ENCODE results near the gene MSANTD1. TPM values are rescaled to one million over a fixed set of nuclear protein-coding genes. Genes with fewer than 3 reads are reported as not detected.

Gene MSANTD1
- total and polyA plus RNA-seq, 2 of the 8 experiments (the other 6 are each of a cell fraction or from before 2014, with no cell fraction given): 0.23 to 0.45 TPM

- Histone ChIP-seq H3K18ac (ENCODE audit: extremely low read depth, low read length) (no peak overlapping the region), H2BK12ac (ENCODE audit: low read depth, low read length) (no peak overlapping the region), H3K79me2 (ENCODE audit: control insufficient read depth in 1 of 2, insufficient read depth in 2 of 2, low read length in 2 of 2) (no peaks in the 10 kb centered on the region), H2AK5ac (ENCODE audit: low read depth, low read length) (no peak overlapping the region), H3K9ac (replicated peaks in 1 of 4; ENCODE audit: extremely low read depth in 1 of 4, low read depth in 3 of 4, low read length in 3 of 4) (no peak overlapping the region), H3K14ac (ENCODE audit: insufficient read length) (no peak overlapping the region), H4K5ac (ENCODE audit: insufficient read length, low read depth, low read length) (no peak overlapping the region), H4K20me1 (replicated peaks in 1 of 2; ENCODE audit: control insufficient read depth in 1 of 2, insufficient read depth in 2 of 2, low read length in 2 of 2) (peaks cover 0 to 2% of the 10 kb centered on the region in 2 experiments), H3K79me1 (ENCODE audit: low read depth, low read length) (no peaks in the 10 kb centered on the region), H3K4me1 (replicated peaks in 1 of 4; ENCODE audit: control insufficient read depth in 3 of 4, insufficient read depth in 4 of 4, low read length in 3 of 4) (no peaks in the 10 kb centered on the region), H2BK20ac (ENCODE audit: low read length) (no peak overlapping the region), H3K23ac (ENCODE audit: insufficient read length) (no peak overlapping the region), H3K4me3 (ENCODE audit: extremely low read depth in 1 of 4, insufficient read depth in 2 of 4, low read depth in 3 of 4, low read length in 4 of 4) (no peak overlapping the region), H3K23me2 (ENCODE audit: low read depth, low read length) (no peaks in the 10 kb centered on the region), H4K8ac (ENCODE audit: extremely low read depth, insufficient read depth, low read length) (no peak overlapping the region), H2BK120ac (replicated peaks; ENCODE audit: low read depth, low read length) (no peak overlapping the region), H3K27me3 (replicated peaks in 1 of 4; ENCODE audit: control insufficient read depth in 3 of 4, extremely low read depth in 1 of 4, insufficient read depth in 3 of 4, low read length in 3 of 4) (no peaks in the 10 kb centered on the region), H2BK15ac (ENCODE audit: low read length) (no peak overlapping the region), H3K27ac (ENCODE audit: low read depth, low read length) (no peak overlapping the region), H2AFZ (ENCODE audit: low read length) (no peak overlapping the region), H3K9me3 (ENCODE audit: insufficient read depth in 2 of 2, low read depth in 1 of 2, low read length in 1 of 2) (no peaks in the 10 kb centered on the region), H2BK5ac (ENCODE audit: low read depth, low read length) (no peak overlapping the region), H3K36me3 (ENCODE audit: control insufficient read depth in 2 of 4, insufficient read depth in 4 of 4, low read length in 3 of 4) (peaks cover 30 to 68% (median 54%) of the 10 kb centered on the region in 4 experiments), H4K91ac (replicated peaks; ENCODE audit: insufficient read length, low read length) (no peak overlapping the region), H3K56ac (replicated peaks; ENCODE audit: insufficient read length, low read depth, low read length) (no peak overlapping the region), H3K4me2 (ENCODE audit: insufficient read depth in 1 of 2, low read depth in 2 of 2, low read length in 2 of 2) (no peak overlapping the region), H3K4ac (replicated peaks; ENCODE audit: insufficient read length, low read depth, low read length) (no peak overlapping the region)
- 87% methylated on average over 6 of the region's 6 CpGs; no CpG with 5 or more reads in 1 of the 2 experiments for WGBS, 2 experiments (ENCODE audit: extremely low coverage in 1 of 2, insufficient coverage in 1 of 2, insufficient read length in 1 of 2, insufficient replicate concordance in 2 of 2, low coverage in 1 of 2, low lambda C conversion rate in 2 of 2, missing lambda C conversion rate in 1 of 2)
- no peak for TF ChIP-seq JUND (IDR thresholded peaks at IDR 0.05; ENCODE audit: low read length)
- no peak for TF ChIP-seq SP1 (IDR thresholded peaks at IDR 0.05; ENCODE audit: low read depth, low read length)
- no peak for DNase-seq (ENCODE audit: low read depth in 1 of 2, low spot score in 2 of 2)
- POLR2A ChIA-PET (ENCODE audit: partially characterized antibody): interaction anchor here (0.7 kb wide), 1 partner anchor 15 kb away, joined by 3 read pairs; no protein-coding TSS in a partner anchor
- no peak for FAIRE-seq
- CTCF ChIA-PET (ENCODE audit: partially characterized antibody): interaction anchor here (0.5 to 2.1 kb wide), 6 partner anchors 9 to 233 kb away, joined by 3 to 5 read pairs (median 4); no protein-coding TSS in a partner anchor
Observed at GRCh38 chr4:3210467-3210866, 38.5 kb upstream of the MSANTD1 start.

Data from H1 (cell line).